Ishikawa (cell line): ENCODE data around the gene NCDN.

ENCODE experiments used
- CREB1 ChIP-seq: IDR thresholded peaks from 2 replicates; pipeline ENCODE4 v1.6.1; 2012; ENCODE audit warnings: low read depth
- EP300 ChIP-seq: IDR thresholded peaks from 2 replicates; pipeline ENCODE4 v1.6.1; 2012; ENCODE audit warnings: borderline replicate concordance
- NFIC ChIP-seq: IDR thresholded peaks from 2 replicates; pipeline ENCODE4 v1.6.1; 2012
- RAD21 ChIP-seq: IDR thresholded peaks from 2 replicates; pipeline ENCODE4 v1.6.1; 2012; ENCODE audit warnings: low read depth
- TAF1 ChIP-seq: IDR thresholded peaks from 2 replicates; pipeline ENCODE4 v1.6.1; 2012; ENCODE audit warnings: low read depth, mild to moderate bottlenecking

GRCh38 chr1:35544976-35545375, 12.6 kb upstream of the NCDN start:
- TF ChIP-seq RAD21, result peak; percentile 62
- TF ChIP-seq CREB1, result no peak
- TF ChIP-seq EP300, result no peak
- TF ChIP-seq NFIC, result peak; percentile 77
- no peak for TF ChIP-seq TAF1
